Chondrocyte (in vitro differentiated cells): ENCODE results near the gene EIF1B. TPM values are rescaled to one million over a fixed set of nuclear protein-coding genes. Genes with fewer than 3 reads are reported as not detected.
"Not testable (repeated sequence)": the region's sequence is repeated elsewhere in the genome, so short reads cannot be mapped to it uniquely, and the experiment has no call there.

Experiments
- DNase-seq: peaks from one replicate; pipeline ENCODE4 v3.0.0; 2021; ENCODE audit warnings: mixed read lengths, low spot score
- H3K27ac Mint-ChIP-seq: one replicate; pipeline ENCODE4 v1.8.0; 2021; ENCODE audit warnings: mild to moderate bottlenecking, moderate library complexity, mixed read lengths; ENCODE audit not compliant: unreplicated experiment
- H3K27me3 Mint-ChIP-seq: 2 replicates; pipeline ENCODE4 v1.8.0; 2021; ENCODE audit warnings: low read depth, mixed read lengths
- H3K36me3 Mint-ChIP-seq: 2 replicates; pipeline ENCODE4 v1.8.0; 2021; ENCODE audit warnings: low read depth, mixed read lengths
- H3K4me1 Mint-ChIP-seq: 2 replicates; pipeline ENCODE4 v1.8.0; 2021; ENCODE audit warnings: low read depth, mild to moderate bottlenecking, mixed read lengths
- H3K4me3 Mint-ChIP-seq: one replicate; pipeline ENCODE4 v1.8.0; 2021; ENCODE audit warnings: mild to moderate bottlenecking, moderate library complexity, mixed read lengths; ENCODE audit not compliant: unreplicated experiment
- H3K9me3 Mint-ChIP-seq: 2 replicates; pipeline ENCODE4 v1.8.0; 2021; ENCODE audit warnings: low read depth, mixed read lengths
- total RNA-seq: library from RNA; stranded (reverse); gene quantifications from 3 replicates; pipeline ENCODE4 v1.2.1, GENCODE V29; 2021
- TF ChIP-seq, protein P1 (sequence below): fragments of 200-600 bp; sonication (generic); IDR thresholded peaks from 2 replicates; pipeline ENCODE4 v1.5.0; 2021; ENCODE audit warnings: antibody characterized with exemption, mild to moderate bottlenecking, moderate library complexity

The EIF1B gene
- total RNA-seq, 1 donor from 2014 or later = 58.1 TPM

DNA sequence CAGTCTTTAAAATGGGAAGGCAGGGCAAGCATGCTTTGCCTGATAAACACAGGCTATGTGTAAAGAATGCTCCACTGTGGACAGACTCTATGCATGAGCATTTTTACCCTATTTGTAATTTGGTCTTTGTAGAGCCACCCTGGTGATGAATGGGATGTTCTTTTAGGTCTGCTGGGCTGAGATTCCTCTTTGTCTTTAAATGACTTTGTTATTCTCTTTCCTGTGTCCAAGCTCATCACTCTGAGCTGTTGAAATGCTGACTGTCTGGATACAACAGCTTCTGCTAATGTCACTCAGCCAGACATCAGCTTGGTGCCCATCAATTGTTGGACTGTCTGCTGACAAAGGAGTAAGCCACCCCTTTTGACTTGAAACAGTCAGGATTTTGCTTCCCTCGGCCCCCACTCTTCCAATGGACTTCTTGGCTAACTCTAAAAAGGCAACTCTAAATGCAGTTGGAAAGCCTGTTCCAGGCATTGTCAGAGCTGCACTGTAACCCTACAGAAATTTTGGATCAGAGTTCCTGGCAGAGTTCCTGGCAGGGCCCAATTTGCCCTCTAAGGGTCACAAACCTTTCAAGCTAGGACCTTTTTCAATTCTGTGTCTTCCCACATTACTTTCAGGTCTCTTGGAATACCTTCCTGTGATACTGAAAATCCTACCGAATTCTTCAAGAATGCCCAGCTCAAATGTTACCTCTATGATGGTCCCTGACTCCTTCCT lies 40.5 kb upstream of the EIF1B start:
- Mint-ChIP-seq H3K27ac (no peak overlapping the region), H3K4me3 (no peak overlapping the region), H3K4me1 (no peaks in the 10 kb centered on the region), H3K36me3 (no peaks in the 10 kb centered on the region), H3K9me3 (peaks cover 9% of the 10 kb centered on the region), H3K27me3 (peaks cover 5% of the 10 kb centered on the region)
- TF ChIP-seq, protein P1, sequence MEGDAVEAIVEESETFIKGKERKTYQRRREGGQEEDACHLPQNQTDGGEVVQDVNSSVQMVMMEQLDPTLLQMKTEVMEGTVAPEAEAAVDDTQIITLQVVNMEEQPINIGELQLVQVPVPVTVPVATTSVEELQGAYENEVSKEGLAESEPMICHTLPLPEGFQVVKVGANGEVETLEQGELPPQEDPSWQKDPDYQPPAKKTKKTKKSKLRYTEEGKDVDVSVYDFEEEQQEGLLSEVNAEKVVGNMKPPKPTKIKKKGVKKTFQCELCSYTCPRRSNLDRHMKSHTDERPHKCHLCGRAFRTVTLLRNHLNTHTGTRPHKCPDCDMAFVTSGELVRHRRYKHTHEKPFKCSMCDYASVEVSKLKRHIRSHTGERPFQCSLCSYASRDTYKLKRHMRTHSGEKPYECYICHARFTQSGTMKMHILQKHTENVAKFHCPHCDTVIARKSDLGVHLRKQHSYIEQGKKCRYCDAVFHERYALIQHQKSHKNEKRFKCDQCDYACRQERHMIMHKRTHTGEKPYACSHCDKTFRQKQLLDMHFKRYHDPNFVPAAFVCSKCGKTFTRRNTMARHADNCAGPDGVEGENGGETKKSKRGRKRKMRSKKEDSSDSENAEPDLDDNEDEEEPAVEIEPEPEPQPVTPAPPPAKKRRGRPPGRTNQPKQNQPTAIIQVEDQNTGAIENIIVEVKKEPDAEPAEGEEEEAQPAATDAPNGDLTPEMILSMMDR = no peak
- no peak for DNase-seq

DNA sequence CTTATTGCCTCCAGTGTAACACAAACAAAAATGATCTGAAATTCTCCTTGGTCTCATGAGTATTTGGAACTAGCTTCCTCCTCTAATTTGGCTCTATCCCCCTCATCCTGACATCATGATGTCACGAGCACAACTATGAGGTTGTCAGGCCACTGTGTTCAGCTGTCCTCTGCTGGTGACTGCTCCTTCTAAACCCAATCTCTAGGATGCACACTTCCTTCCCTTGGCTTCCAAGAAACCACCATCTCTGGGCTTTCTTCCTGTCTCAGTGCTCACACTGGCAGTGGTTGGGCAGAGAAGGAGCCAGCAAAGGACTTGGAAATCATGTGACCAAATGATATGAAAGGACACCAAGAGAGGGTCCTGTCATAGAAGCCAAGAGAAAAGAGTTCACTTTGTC lies 30.7 kb upstream of the EIF1B start:
- Mint-ChIP-seq H3K36me3 (no peaks in the 10 kb centered on the region), H3K9me3 (peaks cover 2% of the 10 kb centered on the region), H3K27me3 (peaks cover 8% of the 10 kb centered on the region), H3K4me3 (no peak overlapping the region), H3K4me1 (no peaks in the 10 kb centered on the region), H3K27ac (no peak overlapping the region)
- TF ChIP-seq, protein P1 = no peak
- no peak for DNase-seq

DNA sequence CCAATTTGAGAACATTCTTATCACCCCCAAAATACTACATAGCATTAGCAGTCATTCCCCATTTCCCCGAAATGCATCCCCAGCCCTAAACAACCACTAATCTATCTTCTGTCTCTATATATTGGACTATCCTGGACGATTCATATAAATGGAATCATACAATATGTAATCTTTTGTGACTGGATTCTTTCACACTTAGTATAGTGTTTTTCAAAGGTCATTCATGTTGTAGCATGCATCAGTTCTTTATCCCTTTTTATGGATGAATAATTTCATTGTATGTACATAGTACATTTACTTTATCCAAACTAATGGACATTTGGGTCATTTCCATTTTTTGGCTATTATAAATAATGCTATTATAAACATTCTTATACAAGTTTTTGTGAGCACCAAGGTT lies 27.5 kb upstream of the EIF1B start:
- H3K27me3 Mint-ChIP-seq = peaks cover 3% of the 10 kb centered on the region
- TF ChIP-seq, protein P1 = no peak
- no peak overlapping the region for H3K27ac Mint-ChIP-seq
- DNase-seq = no peak
- no peaks in the 10 kb centered on the region for H3K36me3 Mint-ChIP-seq
- H3K4me3 Mint-ChIP-seq = no peak overlapping the region
- H3K9me3 Mint-ChIP-seq = peaks cover 2% of the 10 kb centered on the region
- H3K4me1 Mint-ChIP-seq = no peaks in the 10 kb centered on the region

DNA sequence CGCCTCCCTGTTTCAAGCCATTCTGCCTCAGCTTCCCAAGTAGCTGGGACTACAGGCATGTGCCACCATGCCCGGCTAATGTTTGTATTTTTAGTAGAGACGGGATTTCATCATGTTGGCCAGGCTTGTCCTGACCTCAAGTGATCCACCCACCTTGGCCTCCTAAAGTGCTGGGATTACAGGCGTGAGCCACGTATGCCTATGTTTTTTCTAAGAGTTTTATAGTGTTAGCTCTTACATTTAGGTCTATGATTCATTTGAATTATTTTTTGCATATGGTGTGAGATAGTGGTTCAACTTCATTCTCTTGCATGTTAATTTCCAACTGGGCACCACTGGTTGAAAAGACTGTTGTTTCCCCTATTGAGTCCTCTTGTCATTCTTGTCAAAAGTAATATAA lies 26.4 kb upstream of the EIF1B start:
- H3K27me3 Mint-ChIP-seq, H3K36me3 Mint-ChIP-seq, H3K4me3 Mint-ChIP-seq, H3K27ac Mint-ChIP-seq, DNase-seq, H3K9me3 Mint-ChIP-seq, H3K4me1 Mint-ChIP-seq: not testable (repeated sequence)

DNA sequence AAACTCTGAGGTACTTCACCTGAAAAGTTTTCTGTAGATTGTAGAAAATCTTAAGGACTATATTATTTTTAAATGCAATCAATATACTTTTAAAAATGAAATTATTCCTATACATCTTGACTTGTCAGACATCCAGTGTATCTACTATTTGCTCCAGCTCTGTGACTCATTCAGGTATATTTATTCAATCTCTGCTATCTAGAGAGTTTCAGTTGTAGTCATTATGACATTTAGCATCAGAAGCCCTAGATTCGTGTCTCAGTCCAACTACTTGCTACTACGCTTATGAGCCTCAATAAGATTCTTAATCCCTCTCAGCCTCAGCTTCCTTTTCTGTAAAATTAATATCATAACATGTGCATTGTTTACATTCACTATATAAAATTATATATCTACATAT lies 22.3 kb upstream of the EIF1B start:
- TF ChIP-seq, protein P1 = no peak
- Mint-ChIP-seq H3K36me3 (no peaks in the 10 kb centered on the region), H3K27ac (no peak overlapping the region), H3K4me1 (no peaks in the 10 kb centered on the region), H3K4me3 (no peak overlapping the region), H3K9me3 (peaks cover 2% of the 10 kb centered on the region), H3K27me3 (no peaks in the 10 kb centered on the region)
- DNase-seq = no peak

DNA sequence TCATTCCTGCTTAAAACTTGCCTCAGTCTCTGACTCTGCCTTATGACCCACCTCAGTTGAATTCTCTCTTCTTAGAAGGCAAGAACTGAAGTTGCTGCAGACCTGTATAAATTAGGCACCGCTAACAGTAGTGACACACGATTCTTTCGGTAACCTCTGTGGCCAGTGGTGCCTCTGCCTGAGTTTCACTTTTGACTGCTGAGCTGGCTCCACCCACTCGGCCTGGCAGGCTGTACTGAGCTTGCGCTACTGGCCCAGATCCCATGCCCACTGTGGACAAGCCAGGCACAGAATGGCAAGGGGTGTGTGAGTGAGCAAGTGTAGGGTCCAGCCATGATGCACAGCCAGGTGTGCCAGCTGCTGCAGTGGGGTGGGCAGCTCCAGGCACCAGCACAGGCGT lies 19.1 kb upstream of the EIF1B start:
- no peaks in the 10 kb centered on the region for H3K9me3 Mint-ChIP-seq
- no peaks in the 10 kb centered on the region for H3K4me1 Mint-ChIP-seq
- no peaks in the 10 kb centered on the region for H3K27me3 Mint-ChIP-seq
- no peak for DNase-seq
- peaks cover 2% of the 10 kb centered on the region for H3K36me3 Mint-ChIP-seq
- TF ChIP-seq, protein P1 = no peak
- no peak overlapping the region for H3K4me3 Mint-ChIP-seq
- no peak overlapping the region for H3K27ac Mint-ChIP-seq
